GM19452 (cell line): ENCODE measurements around the gene ZG16.
"Not testable (repeated sequence)": the region's sequence is repeated elsewhere in the genome, so short reads cannot be mapped to it uniquely, and the experiment has no call there.

Experiments
- ATAC-seq: cut with Tn5 transposase; IDR thresholded peaks from one replicate; pipeline ENCODE4 v1.9.1; 2021; ENCODE audit not compliant: unreplicated experiment

ZG16 gene

DNA sequence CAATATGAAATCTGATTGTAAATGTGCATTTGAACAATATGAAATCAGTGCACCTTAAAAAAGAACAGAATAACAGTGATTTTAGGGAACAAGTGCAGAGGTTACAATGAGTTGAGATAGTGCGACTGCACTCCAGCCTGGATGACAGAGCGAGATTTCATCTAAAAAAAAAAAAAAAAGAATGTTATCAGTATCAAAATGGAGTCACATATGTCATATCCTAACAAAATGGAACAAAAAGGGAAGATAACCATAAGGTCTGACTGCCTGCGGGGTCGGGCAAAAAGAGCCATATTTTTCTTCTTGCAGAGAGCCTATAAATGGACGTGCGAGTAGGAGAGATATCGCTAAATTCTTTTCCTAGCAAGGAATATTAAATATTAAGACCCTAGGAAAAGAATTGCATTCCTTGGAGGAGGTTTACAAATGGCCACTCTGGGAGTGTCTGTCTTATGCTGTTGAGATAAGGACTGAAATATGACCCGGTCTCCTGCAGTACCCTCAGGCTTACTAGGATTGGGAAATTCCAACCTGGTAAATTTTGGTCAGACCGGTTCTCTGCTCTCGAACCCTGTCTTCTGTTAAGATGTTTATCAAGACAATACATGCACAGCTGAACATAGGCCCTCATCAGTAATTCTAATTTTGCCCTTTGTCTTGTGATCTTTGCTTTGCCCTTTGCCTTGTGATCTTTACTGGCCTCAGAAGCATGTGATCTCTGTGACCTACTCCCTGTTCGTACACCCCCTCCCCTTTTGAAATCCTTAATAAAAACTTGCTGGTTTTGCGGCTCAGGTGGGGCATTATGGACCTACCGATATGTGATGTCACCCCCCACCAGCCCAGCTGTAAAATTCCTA is 5.3 kb downstream of the ZG16 start:
- ATAC-seq, result not testable (repeated sequence)

GRCh38 chr16:29784157-29784556 is 6.1 kb downstream of the ZG16 start:
- ATAC-seq, result no peak

DNA sequence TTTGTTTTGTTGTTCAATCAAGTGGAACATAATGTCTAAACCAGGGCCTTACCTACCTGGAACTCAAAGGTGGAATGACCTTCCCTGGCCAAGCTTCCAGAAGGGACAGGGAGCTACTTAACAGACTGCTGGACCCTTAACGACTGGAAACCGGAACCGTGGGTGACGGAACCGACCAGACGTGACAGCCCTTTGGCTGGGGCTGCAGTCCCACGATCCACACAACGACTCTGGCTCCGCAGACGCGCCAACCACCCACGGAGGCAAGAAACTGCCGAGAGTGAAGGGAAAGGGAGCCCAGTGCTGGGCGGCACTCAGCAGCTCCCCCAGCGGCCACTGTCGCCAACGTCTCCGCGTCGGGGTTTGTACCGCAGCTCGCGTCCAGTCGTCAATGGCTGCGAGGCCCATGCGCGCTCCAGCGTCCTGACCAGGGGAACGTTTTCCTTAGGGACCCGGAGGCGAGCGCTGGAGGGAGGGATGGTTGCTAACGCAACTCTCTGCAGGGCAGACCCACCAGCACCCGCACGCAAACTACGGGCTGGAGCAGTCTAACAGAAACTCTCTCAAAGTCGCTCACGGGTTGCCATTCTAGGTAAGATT is 6.9 kb downstream of the ZG16 start:
- ATAC-seq, result no peak

GRCh38 chr16:29787155-29787554 is 9.1 kb downstream of the ZG16 start:
- ATAC-seq, result not testable (repeated sequence)

DNA sequence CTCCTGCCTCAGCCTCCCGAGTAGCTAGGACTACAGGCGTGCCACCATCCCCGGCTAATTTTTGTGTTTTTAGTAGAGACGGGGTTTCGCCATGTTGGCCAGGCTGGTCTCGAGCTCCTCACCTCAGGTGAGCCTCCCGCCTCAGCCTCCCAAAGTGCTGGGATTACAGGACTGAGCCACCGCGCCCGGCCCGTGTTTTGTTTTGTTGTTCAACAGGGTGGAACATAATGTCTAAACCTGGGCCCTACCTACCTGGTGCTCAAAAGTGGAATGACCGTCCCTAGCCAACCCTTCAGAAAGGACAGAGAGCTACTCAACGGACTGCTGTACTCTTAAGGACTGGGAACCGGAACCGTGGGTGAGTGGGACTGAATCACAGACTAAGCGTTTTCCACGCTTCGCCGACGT is 11.7 kb downstream of the ZG16 start:
- no peak for ATAC-seq

DNA sequence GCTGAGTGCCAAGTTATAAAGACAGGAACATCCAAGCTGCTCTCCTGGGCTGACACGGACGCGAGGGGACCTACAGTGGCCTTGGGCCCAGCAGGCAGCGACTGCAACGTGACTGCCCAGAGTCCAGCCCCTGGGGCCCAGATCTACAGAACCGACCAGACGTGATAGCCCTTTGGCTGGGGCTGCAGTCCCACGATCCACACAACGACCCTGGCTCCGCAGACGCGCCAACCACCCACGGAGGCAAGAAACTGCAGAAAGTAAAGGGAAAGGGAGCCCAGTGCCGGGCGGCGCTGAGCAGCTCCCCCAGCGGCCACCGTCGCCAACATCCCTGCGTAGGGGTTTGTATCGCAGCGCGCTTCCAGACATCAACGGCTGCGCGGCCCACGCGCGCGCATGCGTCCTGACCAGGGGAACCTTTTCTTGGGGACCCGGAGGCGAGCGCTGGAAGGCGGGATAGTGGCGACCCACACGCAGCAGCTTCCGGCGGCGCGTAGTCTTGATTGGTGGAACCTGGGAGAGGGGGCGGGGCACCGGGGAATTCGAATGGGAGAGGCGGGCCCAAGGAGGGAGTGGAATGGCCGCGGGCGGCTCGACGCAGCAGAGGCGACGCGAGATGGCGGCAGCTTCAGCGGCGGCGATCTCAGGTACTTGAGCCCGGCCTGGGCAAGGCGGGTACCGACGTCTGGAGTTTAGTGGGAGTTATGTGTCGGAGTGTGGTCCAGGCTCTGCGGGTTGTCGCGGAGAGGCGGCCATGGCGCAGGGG is 12.3 kb downstream of the ZG16 start, which contains the start of gene KIF22:
KIF22 (plus strand) TSS at position 569 of the 766 bp plus-strand sequence; CDS start at position 578, 9 bp downstream.
- peak; percentile 94 for ATAC-seq

DNA sequence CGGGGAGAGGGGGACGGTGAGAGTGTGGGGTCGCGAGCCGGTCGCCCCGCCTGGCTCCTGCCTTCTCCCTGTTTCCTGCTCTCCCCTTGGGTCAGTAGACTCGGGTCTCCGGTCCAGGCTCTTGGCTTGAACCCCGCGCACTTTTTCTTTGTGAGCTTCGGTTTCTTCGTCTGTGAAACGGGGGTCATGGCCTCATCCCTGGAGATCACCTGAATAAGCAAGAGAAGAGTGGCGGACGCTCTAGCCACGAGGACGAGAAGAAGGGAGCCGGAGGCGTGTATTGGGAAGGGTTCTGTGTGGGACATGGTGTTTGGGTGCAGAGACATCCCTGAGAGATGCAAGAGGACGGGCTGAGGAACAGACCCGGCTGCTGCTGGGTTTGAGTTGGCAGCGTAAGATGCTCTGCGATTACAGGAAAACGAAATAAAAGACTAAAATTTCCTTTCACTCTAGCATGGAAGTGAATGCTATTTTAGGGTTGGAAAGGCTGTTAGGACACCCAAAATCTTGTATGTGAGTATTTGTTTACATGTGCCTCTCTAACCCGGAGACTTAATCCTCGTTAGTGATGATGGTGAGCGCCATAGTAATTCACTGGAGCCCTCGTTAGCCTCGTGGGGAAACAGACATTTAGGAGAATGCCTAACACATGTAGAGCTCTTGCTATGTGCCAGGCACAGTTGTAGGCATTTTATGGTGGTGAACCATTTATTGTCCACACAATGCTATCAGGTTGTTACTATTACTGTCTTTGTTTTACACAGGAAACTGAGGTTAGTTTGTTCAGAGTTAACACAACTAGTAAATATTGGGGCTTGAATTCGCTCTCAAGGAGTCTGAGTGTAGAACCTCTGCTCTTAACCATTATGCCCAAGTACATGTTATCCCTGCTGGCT is 13.1 kb downstream of the ZG16 start:
- ATAC-seq, result peak; percentile 5

DNA sequence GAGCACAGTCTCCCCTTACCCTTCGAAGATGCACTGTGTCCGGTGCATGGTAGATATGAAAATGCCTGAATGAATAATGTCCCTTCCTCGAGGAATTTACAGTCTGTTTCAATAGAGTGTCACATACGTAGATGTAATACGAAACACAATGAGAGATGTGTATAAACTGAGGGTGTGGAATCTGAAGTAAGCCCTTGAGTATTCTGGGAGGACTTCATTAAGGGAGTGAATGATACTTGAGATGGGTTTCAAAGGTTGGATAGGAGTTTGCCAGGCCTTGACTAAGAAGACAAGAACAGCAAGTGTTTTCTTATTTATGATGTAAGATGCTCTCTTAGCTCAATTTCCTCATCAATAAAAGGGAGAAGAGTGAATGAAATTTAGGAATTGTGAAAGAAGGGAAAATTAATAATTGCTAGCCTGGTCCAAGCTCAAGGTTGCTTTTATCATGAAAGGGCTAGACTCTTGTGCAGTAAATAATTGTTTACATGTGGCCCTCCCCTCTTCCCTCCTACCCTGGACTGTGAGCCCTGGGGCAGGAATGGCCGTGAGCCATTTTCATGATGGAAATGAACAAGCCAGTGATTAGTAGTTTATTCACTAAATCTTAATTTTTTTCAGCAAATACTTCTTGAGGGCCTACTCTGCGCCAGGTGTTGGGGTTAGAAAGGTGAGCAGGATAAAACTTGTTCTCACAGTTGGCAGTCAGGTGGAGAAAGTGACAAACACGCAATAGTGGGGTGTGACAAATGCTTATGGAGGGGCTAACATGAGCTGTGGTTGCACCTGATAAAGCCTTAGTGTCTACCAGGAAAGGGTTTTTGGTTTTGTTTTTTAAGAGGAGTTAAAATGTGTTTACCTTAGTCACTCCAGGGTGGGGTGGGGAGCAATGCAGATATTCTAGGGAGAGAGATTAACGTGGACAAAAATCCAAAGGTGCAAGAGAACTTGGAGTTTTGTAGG is 14.1 kb downstream of the ZG16 start:
- no peak for ATAC-seq

DNA sequence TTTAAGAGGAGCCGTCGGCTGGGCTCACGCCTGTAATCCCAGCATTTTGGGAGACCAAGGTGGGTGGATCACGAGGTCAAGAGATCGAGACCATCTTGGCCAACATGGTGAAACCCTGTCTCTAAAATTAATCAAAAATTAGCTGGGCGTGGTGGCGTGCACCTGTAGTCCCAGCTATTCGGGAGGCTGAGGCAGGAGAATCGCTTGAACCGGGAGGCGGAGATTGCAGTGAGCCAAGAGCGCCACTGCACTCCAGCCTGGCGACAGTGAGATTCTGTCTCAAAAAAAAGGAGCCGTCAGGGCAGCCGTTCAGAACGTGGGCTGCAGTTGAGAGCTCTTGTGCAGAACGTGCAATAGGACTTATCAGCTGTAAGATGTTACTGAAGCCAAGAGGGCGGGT is 15.1 kb downstream of the ZG16 start:
- ATAC-seq, result not testable (repeated sequence)

DNA sequence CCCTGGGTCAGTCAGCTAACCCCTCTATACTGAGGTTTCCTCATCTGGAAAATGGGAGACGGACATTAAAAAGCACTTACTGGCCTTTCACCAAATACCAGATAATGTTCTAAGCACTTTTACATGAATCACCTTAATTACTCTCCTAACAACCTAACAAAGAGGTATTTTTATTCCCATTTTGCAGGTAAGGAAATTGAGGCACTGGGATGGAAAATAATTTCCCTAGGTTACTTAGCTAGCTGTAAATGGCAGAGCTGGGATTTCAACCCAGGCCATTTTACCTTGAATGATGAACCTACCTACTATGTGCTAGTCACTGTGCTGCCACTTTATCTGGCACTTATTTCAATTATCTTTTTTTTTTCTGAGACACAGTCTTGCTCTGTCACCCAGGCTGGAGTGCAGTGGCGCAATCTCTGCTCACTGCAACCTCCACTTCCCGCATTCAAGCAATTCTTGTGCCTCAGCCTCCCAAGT is 16.2 kb downstream of the ZG16 start:
- ATAC-seq, result no peak

GRCh38 chr16:29802416-29802935 is 24.4 kb downstream of the ZG16 start:
- no peak for ATAC-seq

- no peak for ATAC-seq
Measured at GRCh38 chr16:29804020-29804419, 26.0 kb downstream of the ZG16 start.

GRCh38 chr16:29804455-29805231 is 26.6 kb downstream of the ZG16 start:
- ATAC-seq, result no peak

DNA sequence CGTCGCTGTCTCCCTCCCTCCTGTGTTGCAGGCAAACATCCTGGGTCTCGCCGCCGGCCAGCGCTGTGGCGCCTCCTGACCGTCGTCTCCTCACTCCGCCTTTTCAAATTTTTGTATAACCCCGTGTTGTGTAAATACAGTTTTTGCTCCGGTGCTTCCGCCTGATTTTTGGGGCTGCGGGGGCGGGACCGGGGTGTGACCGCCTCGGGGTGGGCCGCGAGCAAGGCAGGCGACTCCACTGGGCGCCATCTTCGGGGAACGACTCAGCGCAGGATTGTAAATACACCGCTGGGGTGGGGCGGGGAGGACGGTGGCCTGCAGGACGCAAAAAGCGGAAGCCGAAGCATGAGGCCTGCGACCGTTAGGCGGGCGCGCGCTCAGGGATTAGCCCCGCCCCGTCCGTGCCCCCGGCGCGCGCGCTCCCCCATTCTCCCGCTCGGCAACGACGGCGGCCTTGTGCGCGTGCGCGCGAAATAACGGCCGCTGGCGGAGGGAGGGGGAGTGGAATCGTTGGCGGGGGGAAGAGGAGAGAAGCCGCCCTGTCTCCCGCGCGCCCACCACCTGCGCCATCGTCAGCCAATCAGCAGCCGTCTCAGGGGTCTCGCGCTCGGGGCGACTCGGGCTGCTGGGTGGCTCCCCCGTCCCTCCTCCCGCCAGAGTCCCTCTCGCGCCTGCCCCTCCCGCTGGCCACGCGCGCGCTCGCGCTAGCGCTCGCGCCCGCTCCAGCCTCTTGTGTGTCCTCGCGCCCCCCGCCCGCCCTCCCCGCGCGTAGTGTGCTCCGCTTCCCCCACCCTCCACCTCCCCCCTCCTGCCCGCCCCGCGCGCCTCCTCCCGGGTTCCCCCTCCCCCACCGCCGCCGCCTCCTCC is 27.4 kb downstream of the ZG16 start:
- ATAC-seq, result peak; percentile 49

DNA sequence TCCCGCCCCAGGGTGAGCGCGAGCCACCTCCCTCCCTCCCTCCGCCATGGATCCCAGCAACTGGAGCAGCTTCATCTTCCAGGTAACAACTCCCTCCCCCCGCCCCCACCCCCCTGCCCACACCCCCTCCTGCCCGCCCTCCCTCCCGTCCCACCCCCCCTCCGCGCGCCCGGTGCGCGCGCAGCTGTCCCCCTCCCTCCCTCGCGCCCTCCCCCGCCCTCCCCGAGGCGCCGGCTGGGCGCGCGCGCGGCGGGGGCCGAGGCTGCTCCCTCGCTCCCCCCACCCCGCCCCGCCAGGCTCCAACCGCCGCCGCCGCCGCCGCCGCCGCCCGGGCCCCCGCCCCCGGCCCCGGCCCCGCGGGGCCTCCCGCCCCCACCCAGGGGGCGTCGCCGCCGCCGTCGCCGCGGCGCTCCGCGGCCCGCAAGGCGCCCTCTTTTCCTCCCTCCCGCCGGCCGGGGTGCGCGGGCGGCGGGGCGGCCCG is 28.1 kb downstream of the ZG16 start, which contains the start of gene MAZ:
MAZ (plus strand) TSS at position 431 of the 481 bp plus-strand sequence. CDS start 173 bp downstream, outside the sequence.
- ATAC-seq, result no peak

- ATAC-seq, result no peak
Measured at GRCh38 chr16:29806641-29807425, 28.8 kb downstream of the ZG16 start.
